GOT3 (cell line): ENCODE measurements around the gene SLC25A42.
"Not testable (repeated sequence)": the region's sequence is repeated elsewhere in the genome, so short reads cannot be mapped to it uniquely, and the experiment has no call there.

ENCODE experiments used
- DNase-seq: peaks from one replicate; lab custom pipeline; 2025; ENCODE audit warnings: mixed read lengths; lab: John Stamatoyannopoulos, UW

Gene SLC25A42

DNA sequence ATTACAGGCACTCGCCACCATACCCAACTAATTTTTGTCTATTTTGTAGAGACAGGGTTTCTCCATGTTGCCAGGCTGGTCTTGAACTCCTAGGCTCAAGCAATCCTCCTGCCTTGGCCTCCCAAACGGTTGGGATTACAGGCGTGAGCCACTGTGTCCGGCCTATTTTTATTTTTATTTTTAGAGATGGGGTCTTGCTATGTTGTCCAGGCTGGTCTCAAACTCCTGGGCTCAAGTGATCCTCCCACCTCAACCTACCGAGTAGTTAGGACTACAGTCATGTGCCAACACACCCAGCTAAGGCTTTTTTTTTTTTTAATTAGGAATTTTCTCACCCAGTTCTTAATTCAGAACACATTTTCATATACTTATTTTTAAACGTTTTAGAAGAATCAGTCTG lies 71.9 kb downstream of the SLC25A42 start:
- DNase-seq: not testable (repeated sequence)

DNA sequence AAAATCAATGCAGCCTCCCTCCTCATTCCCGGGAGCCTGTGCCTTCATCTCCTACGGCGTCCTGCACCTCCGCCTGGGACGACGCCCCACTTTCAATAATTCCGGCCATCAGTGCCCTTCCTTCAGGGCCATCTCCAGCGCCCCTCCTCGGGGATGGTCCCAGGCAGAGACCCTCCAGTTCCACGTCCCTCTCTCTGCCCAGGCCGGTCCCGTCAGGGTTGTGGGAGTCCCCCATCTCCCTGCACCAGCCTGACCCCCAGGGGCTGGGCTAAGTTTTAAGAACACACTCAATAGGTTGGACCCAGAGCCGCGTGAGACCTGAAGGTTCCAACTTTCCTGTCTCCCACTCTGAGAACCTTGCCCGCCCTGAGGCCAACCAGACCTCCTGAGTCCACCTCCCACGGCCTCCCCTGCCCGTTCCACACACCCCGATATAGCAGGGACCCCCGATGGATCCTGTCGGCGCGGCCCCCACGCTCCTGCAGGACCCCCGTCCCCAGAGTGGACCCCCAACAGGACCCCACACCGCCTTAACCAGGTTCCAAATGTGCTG lies 73.8 kb downstream of the SLC25A42 start:
- DNase-seq: no peak

- peak; percentile 84 for DNase-seq
These were observed 74.6 kb downstream of the SLC25A42 start, which contains the start of gene TMEM161A for GRCh38 chr19:19138109-19138981. Gene TMEM161A (minus strand): TSS chr19:19138478. CDS start chr19:19138428, 50 bp downstream.

DNA sequence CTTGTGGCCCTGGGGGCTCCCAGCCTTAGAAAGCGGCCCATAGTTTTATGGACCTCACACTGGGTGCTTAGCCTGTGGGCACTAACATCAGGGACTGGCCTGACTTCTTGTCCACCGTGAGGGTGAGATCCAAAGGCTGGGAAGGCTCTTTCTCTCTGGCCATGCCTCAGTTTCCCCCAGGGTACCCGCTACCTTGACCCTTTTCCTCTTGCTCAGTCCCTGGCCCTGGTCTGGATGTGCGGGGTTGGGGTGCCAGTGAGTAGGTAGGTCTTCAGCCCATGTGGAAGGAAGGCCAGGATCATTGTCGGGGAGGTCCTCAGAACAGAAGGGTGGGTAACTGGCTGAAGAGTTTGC lies 76.1 kb downstream of the SLC25A42 start:
- no peak for DNase-seq

GRCh38 chr19:19140476-19140875 lies 76.7 kb downstream of the SLC25A42 start:
- DNase-seq: no peak

GRCh38 chr19:19142347-19142746 lies 78.6 kb downstream of the SLC25A42 start:
- DNase-seq: no peak

DNA sequence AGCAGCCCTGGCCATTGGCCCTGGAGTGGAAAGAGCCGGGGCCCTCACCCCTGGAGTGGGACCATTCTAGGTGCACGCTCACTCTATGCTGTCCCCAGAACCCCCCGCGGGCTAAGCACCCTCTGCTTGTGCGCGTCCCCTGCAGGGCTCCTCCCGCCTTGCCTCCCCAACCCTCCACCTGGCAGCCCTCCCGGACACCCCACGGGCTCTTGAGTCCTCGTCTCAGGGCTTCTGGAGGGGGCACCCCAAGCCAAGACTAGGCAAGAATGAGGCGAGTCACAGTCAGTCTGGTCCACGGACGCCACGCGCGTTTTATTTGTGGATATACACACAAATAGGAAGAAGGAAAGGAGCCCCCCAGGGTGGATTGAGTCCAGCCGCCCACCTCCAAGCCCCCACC lies 81.5 kb downstream of the SLC25A42 start:
- DNase-seq: no peak

DNA sequence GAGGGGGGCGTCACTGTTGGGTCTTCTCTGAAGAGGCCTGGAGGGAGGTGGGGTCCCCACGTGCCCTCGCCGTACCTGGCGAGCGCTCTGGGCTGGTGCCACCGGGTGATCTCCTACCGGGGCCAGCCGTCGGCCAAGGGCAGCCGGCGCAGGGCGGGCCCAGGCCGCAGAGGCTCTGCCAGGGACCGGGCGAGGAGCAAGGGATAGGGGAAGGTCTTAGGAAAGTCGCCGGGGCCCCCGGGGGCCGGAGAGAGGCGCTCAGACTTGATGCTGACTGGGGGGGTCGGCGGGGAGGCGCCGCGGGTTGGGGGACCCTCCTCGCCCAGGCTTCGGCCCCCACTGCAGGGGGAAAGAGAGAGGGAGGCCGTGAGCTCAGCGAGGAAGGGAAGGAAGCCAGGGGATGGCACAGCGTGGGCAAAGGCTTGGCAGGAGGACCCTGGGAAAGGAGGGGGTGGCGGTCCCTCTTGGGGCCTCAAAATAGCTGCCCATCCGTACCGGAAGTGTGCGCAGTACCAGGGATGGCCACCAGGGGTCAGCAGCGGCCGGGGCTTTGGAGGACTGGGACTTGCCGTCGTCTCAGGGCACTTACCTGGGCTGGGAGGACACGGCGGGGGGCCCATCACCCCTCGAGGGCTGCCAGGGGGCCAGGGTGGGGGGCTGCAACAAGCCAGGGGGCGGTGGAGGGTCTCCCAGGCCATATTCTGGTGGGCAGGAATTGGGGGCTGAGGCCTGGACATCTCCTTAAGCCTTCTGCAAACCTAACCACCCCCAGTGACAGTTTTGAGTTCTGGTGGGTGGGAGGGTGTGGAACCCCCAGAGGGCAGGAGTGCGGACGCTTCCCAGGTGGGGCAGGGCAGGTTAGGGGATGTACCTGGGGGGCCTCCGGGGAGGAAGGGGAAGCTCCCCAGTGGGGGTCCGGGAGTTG lies 82.2 kb downstream of the SLC25A42 start:
- peak; percentile 39 for DNase-seq

DNA sequence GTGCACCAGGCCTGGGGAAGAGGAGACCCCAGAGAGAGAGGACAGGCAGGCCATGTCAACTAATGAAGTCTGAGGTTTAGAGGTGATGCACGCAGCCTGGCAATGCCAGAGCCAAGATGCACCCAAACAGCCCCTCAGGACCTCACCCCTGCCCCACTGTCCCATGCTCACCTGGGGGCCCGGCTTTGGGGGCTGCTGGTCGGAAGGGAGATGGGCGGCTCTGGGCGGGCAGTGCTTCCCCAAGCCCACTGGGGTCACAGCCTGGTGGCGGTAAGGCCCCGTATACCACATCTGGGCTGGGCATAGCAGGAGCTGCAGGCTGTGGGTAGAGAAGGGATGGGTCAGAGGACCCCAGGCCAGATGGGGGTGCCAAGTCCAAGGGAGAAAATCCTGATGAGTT lies 83.1 kb downstream of the SLC25A42 start:
- DNase-seq: no peak

- no peak for DNase-seq
These were observed 83.5 kb downstream of the SLC25A42 start for GRCh38 chr19:19147344-19147743.

- DNase-seq: not testable (repeated sequence)
These were observed 84.7 kb downstream of the SLC25A42 start for GRCh38 chr19:19148504-19148903.

GRCh38 chr19:19149435-19149834 lies 85.6 kb downstream of the SLC25A42 start:
- no peak for DNase-seq

GRCh38 chr19:19151418-19151817 lies 87.6 kb downstream of the SLC25A42 start:
- no peak for DNase-seq

DNA sequence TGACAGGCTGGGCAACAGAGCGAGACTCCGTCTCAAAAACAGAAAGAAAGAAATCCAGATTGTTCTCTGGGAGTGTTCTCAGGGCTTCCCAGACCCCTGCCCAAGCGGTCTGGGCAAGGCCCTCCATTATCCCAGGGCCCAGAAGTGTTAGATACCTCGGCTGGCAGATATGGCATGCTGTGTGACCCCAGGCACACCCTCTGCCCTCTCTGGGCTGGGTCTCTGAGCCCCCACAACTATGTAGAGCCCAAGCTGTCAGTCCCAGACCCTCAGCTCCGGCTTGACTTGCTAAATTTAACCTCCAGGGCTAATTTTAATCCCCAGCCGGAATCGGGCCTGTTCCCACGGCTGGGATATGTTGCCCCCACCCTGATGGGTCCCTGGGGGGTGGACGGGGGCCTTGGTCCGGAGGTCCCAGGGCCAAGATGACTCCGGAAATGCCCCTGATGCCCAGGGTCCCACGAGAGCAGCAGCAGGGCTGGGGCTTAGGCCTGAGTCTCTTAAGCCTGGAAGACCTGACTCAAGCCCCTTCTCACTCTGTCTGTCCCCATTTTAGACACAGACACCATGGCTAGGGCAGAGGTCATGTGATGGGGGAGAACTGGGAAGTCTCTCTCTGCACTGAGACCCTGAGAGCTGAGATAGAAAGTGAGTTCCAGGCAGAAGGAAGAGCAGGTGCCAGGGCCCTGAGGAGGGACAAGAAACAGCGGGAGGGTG lies 89.0 kb downstream of the SLC25A42 start:
- DNase-seq: no peak

DNA sequence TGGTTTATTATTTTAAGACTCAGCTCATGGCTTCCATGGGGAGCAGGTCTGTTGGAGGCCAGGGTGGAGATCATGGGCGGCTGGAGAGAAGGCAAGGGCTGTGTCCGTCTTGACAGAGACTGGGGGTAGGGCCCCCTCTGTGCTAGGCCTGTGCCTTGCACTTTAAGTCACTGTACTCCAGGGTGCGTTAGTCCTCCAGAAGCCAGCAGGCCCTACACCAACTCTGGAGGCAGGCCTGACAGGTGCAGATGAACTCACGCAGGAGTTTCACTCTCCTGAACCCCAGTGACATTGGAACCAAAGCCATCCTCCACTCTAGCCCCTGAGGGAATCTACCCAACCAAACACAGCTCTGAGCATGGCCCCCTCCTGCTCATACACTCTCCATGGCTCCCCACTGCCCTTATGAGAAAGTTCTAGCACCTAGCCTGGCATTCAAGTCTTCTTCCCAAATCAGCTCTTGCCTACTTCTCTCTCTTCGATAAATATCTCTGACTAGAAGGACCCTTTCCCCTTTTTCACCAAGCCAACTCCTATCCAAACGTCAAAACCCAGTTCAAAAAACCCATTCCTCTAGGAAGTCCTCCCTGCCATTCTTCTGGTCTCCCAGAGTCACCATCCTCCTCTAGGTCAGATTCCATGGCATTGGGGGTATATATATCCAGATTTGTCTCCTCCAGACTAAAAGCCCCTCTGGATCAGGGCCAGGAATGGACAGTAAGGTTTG lies 91.1 kb downstream of the SLC25A42 start:
- no peak for DNase-seq

DNA sequence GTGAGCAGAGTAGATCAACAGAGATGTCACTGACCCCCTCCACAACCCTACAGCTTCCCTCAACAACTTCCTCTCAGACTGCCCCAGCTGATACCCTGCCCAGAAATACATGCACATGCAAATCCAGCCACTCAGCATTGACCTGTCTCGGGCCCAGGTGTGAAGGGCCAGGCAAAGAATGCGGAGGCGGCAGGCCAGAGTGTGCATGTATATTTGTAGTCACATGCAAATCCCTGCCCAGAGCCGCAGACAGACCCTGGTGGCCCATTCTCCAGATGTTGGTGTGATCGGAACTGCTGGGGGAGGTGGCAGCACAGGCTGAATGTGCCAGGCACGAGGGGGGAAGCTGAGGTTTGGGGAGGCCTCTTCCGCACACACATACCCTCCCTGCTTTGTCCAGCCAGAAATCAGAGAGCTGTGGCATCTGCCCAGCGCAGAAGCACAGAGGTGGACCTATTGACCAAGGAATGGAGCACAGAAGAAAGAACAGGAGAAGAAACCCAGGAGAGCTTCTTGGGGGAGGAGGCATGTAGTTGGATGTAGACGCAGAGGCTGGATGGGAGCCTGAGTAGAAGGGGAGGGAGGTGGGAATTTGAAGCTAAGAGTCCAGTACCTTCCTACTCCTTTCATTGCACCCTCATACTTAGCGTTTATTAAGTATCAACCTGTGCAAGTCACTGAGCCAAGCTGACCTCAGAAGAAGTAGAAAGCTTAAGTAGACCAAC lies 91.9 kb downstream of the SLC25A42 start:
- DNase-seq: no peak

DNA sequence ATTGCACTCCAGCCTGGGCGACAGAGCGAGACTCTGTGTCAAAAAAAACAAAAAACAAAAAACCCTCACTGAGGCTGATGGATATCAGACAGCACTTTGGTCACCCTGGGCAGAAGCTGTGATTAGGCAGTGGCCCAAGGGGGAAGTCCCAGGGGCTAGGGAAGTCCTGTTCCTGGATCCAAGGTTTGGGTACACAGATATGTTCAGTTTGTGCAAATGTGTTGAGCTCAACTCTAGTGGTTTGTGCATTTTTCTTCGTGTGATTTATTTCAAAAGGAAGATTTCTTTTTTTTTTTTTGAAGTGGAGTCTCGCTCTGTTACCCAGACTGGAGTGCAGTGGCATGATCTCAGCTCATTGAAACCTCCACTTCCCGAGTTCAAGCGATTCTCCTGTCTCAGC lies 94.0 kb downstream of the SLC25A42 start:
- no peak for DNase-seq

DNA sequence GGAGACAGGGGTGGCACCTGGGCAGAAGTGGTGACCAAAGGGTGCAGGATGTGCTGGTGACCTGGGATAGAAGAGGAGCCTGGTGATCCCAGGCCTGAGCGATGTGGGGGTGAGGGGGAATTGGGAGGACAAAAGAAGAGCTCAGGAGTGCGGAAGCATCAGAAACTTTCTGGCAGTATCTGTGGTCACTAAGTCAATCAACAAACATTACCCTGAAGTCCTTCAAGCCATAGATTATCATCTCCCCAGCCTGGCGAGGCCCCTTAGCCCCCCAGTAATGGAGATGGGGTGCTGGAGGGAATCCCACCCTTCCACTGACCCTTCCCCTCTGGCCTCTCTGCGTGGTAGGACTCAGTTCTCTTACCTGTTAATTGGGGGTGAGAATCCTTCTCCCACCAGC lies 95.7 kb downstream of the SLC25A42 start:
- DNase-seq: no peak

GRCh38 chr19:19160461-19161035 lies 96.8 kb downstream of the SLC25A42 start:
- no peak for DNase-seq

- no peak for DNase-seq
These were observed 98.7 kb downstream of the SLC25A42 start for GRCh38 chr19:19162495-19162894.
